GM19043 (cell line): ENCODE data around the gene ABI3BP.

Experiments
- ATAC-seq: cut with Tn5 transposase; IDR thresholded peaks from one replicate; pipeline ENCODE4 v1.9.1; 2021; ENCODE audit warnings: low read depth; ENCODE audit not compliant: unreplicated experiment

Gene ABI3BP

GRCh38 chr3:100898681-100899080, 94.5 kb downstream of the ABI3BP start:
- no peak for ATAC-seq

- ATAC-seq: no peak
Observed at GRCh38 chr3:100896994-100897393, 96.2 kb downstream of the ABI3BP start.

- no peak for ATAC-seq
Observed at GRCh38 chr3:100893590-100893989, 99.6 kb downstream of the ABI3BP start.

DNA sequence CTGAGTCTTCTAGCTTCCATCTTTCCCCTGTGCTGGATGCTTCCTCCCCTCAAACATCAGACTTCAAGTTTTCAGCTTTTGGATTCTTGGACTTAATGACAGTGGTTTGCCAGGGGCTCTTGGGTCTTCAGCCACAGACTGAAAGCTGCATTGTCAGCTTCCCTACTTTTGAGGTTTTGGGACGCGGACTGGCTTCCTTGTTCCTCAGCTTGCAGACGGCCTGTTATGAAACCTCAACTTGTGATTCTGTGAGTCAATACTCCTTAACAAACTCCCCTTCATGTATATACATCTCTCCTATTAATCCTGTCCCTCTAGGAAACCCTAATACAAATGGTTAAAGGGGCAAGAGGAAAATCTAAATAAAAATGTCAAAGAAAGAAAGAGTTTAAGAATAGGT, 100.1 kb downstream of the ABI3BP start:
- ATAC-seq: no peak

- no peak for ATAC-seq
Observed at GRCh38 chr3:100891827-100892226, 101.4 kb downstream of the ABI3BP start.

GRCh38 chr3:100891033-100891432, 102.2 kb downstream of the ABI3BP start:
- no peak for ATAC-seq

GRCh38 chr3:100888881-100889280, 104.3 kb downstream of the ABI3BP start:
- ATAC-seq: no peak

DNA sequence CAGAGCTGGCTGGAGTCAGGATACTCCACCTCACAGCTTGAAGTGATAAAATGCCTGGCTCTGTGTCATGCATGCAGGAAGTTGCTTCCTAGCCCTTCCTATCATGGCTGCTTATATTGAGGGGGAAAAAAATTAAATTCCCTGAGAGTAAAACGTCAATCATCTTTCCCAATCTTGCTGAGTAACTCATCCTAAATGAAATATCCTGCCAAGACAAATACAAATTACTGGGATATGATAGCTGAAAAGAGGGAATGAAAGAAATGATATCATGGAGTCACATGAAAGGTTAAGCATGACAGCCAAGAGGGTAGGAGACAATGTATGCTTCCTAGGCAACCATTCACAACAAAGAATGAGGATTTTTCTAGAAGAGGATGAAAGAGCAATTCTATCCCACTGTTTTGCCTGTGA, 110.6 kb downstream of the ABI3BP start:
- ATAC-seq: no peak

GRCh38 chr3:100880845-100881244, 112.4 kb downstream of the ABI3BP start:
- ATAC-seq: no peak

GRCh38 chr3:100880072-100880471, 113.1 kb downstream of the ABI3BP start:
- no peak for ATAC-seq

DNA sequence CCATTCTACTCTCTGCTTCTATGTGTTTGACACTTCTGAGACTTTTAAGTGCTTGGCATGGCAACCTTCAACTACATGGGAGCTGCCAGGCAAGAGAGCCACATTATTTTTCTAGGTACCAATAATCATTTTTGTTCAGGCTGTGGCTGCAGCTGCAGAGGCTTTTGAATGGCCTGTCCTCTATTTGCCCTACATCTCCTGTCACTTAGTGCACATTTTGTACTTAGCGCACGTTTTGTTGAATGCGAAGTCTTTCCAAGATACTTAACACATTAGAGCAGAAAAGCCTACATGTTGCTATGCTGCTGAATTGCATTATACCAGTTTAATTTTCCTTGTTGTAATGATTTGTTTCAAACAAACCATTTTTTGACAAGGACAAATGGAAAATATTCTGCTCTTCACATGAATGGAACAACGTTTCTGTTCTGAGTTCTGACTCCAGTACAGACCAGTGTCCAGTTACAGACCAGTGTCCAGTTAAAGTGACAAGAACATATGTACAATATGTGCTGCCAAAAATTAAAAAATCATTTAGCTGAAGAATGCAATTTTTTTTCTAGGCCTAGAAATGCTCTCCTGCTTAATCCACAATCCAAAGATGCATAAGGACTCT, 113.9 kb downstream of the ABI3BP start:
- no peak for ATAC-seq

DNA sequence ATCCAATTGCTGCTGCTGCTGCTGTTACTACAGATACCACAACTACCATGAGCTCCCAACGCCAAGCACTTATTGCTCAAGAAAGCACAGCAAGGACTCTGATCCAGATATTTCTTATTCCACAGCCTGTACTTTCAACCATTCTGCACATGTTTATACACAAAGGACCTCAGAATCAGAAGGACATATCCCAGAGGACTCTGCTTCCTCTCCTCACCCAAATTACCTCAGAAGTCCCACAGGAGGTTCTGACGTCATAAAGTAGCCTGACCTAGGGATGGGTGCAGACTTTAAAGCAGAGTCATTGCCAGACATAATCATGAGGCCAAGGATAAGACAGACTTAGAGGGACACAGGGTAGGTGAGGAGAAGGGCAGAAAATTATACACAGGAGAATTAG, 115.9 kb downstream of the ABI3BP start:
- no peak for ATAC-seq

DNA sequence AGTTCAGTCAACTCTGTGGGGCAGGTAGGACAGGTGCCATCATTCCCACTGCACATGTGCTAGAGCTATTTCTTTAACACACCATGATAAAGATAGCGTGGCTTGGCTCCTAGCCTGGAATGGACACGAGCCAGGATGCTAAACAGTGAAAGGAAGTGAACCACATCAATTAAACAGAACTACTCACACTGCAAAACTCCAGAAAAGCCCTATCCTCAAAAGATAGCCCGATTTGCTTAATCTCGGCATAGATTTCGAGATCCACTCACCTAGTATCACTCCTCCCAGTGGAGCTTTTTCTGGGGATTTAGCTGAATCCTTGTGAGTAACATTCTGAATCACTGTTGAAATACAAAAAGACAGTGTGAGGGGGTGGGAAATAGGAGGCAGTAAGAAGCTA, 118.0 kb downstream of the ABI3BP start:
- ATAC-seq: no peak

- ATAC-seq: no peak
Observed at GRCh38 chr3:100873611-100874010, 119.6 kb downstream of the ABI3BP start.

DNA sequence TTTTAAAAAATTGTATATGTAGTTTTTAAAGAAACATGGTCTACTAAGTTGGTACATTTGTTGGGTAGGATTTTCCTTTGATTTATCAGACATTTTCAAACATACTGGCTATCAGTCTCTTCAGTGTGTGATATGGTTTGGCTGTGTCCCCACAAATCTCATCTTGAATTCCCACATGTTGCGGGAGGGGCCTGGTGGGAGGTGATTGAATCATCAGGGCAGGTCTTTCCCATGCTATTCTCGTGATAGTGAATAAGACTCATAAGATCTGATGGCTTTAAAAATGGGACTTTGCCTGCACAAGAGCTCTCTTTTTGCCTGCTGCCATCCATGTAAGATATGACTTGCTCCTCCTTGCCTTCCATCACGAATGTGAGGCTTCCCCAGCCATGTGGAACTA, 121.9 kb downstream of the ABI3BP start:
- ATAC-seq: no peak

- ATAC-seq: no peak
Observed at GRCh38 chr3:100869787-100870186, 123.4 kb downstream of the ABI3BP start.

DNA sequence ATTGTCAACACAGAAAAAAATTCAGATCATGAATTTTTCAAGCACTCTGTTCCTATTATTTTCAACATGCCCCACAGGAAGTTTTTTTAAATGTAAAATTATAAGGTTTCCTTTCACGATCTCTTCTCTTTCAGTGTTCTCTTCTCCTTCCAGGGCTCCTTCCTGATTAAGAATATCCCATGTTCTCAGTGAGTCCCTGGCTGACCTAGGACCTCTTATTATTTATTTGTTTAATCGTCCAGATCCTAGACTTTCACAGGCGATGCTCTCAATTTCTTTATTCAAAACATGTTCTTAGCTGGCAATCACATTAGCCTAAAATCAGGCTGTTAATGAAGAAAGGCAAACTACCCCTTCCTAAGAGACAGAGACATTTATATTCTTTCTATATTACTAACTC, 124.3 kb downstream of the ABI3BP start:
- no peak for ATAC-seq

GRCh38 chr3:100868096-100868495, 125.1 kb downstream of the ABI3BP start:
- ATAC-seq: no peak

DNA sequence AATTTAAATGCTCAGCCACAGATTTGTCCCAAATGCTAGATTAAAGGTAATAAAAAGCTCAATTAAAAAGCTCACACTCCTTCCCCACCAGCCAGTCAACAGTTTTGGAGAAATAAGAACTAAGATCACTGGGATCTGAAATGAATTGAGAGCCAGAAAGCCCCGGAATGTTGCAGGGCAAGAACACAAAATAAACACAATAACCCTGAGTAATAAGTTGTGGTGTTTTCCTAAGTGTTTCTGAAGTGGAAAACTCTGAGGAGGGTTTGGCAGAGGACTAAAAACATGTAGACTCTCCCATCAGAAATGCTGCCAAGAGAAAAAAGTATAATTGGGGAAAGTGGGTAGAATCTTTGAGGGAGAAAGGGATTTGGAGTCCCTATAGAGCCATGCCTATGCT, 127.8 kb downstream of the ABI3BP start:
- no peak for ATAC-seq

GRCh38 chr3:100864471-100865250, 128.6 kb downstream of the ABI3BP start:
- ATAC-seq: no peak

DNA sequence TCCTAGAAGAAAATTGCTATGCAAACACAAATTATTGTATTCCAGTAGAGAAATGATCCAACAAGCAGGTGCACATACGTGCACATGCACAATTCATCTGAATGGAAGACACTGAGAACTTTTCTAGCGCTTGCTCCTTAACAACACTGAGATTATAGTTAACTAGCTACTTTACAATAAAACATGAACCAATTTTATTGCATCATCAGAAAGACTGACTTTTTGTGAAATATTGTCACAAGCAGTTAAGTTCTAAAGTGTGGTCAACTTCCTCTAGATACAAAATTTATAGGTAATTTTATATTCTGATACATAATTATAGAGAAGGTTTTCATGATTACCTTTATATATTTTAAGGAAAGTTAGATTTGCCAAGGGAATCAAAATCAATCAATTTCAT, 135.4 kb downstream of the ABI3BP start:
- ATAC-seq: no peak

GRCh38 chr3:100856821-100857220, 136.4 kb downstream of the ABI3BP start:
- no peak for ATAC-seq
